ENCODE results near the gene UVRAG.

UVRAG gene

GRCh38 chr11:76026281-76026680 is 211.3 kb downstream of the UVRAG start:
- DNase-seq, result no peak
- Histone ChIP-seq H3K9me2 (replicated peaks; ENCODE audit: insufficient read depth, low read length) (no peaks in the 10 kb centered on the region), H3K4me1 (ENCODE audit: low read length) (peaks cover 50% of the 10 kb centered on the region), H3K4me2 (ENCODE audit: low read depth, low read length) (no peak overlapping the region), H3K79me2 (ENCODE audit: low read length) (no peaks in the 10 kb centered on the region), H3K4me3 (ENCODE audit: low read length) (no peak overlapping the region), H3K27me3 (replicated peaks; ENCODE audit: insufficient read depth, low read length) (no peaks in the 10 kb centered on the region), H3K36me3 (replicated peaks; ENCODE audit: insufficient read depth, low read length) (no peaks in the 10 kb centered on the region), H4K20me1 (ENCODE audit: insufficient read depth, low read length) (no peaks in the 10 kb centered on the region), H3K27ac (ENCODE audit: low read length) (no peak overlapping the region), H2AFZ (ENCODE audit: low read length) (no peak overlapping the region), H3F3A (ENCODE audit: insufficient read depth, low read length) (peaks cover 39% of the 10 kb centered on the region), H3K9me3 (replicated peaks; ENCODE audit: insufficient read depth, low read length) (no peaks in the 10 kb centered on the region), H3K9ac (ENCODE audit: low read length) (no peak overlapping the region)
- TF ChIP-seq EZH2phosphoT487 (IDR thresholded peaks at IDR 0.05; ENCODE audit: low read length) (no peak), CTCF (IDR thresholded peaks at IDR 0.05; ENCODE audit: low read length) (no peak), EZH2 (optimal IDR thresholded peaks at IDR 0.05; ENCODE audit: low read depth, low read length) (no peak)

GRCh38 chr11:76026862-76027261 is 211.9 kb downstream of the UVRAG start:
- Histone ChIP-seq H2AFZ (ENCODE audit: low read length) (no peak overlapping the region), H3K4me3 (ENCODE audit: low read length) (no peak overlapping the region)
- TF ChIP-seq CTCF (IDR thresholded peaks at IDR 0.05; ENCODE audit: low read length) (no peak), EZH2 (optimal IDR thresholded peaks at IDR 0.05; ENCODE audit: low read depth, low read length) (no peak), EZH2phosphoT487 (IDR thresholded peaks at IDR 0.05; ENCODE audit: low read length) (no peak)

GRCh38 chr11:76030286-76030685 is 215.3 kb downstream of the UVRAG start:
- no peak overlapping the region for H2AFZ ChIP-seq (ENCODE audit: low read length)
- peaks cover 39% of the 10 kb centered on the region for H3K4me1 ChIP-seq (ENCODE audit: low read length)
- TF ChIP-seq CTCF (IDR thresholded peaks at IDR 0.05; ENCODE audit: low read length) (no peak), EZH2 (optimal IDR thresholded peaks at IDR 0.05; ENCODE audit: low read depth, low read length) (no peak), EZH2phosphoT487 (IDR thresholded peaks at IDR 0.05; ENCODE audit: low read length) (no peak)
- no peaks in the 10 kb centered on the region for H4K20me1 ChIP-seq (ENCODE audit: insufficient read depth, low read length)
- H3K36me3 ChIP-seq (replicated peaks; ENCODE audit: insufficient read depth, low read length), result no peaks in the 10 kb centered on the region
- H3K4me2 ChIP-seq (ENCODE audit: low read depth, low read length), result no peak overlapping the region
- no peak overlapping the region for H3K9ac ChIP-seq (ENCODE audit: low read length)
- H3K9me3 ChIP-seq (replicated peaks; ENCODE audit: insufficient read depth, low read length), result no peaks in the 10 kb centered on the region
- no peak overlapping the region for H3K27ac ChIP-seq (ENCODE audit: low read length)
- H3K27me3 ChIP-seq (replicated peaks; ENCODE audit: insufficient read depth, low read length), result no peaks in the 10 kb centered on the region
- H3K79me2 ChIP-seq (ENCODE audit: low read length), result no peaks in the 10 kb centered on the region
- H3K4me3 ChIP-seq (ENCODE audit: low read length), result no peak overlapping the region
- peaks cover 16% of the 10 kb centered on the region for H3F3A ChIP-seq (ENCODE audit: insufficient read depth, low read length)
- H3K9me2 ChIP-seq (replicated peaks; ENCODE audit: insufficient read depth, low read length), result no peaks in the 10 kb centered on the region
- no peak for DNase-seq

More at GRCh38 chr11:76026862-76027261, 211.9 kb downstream of the UVRAG start:
- Histone ChIP-seq H3K4me1 (ENCODE audit: low read length) (peaks cover 50% of the 10 kb centered on the region), H3K36me3 (replicated peaks; ENCODE audit: insufficient read depth, low read length) (no peaks in the 10 kb centered on the region), H3K9me2 (replicated peaks; ENCODE audit: insufficient read depth, low read length) (no peaks in the 10 kb centered on the region), H3K79me2 (ENCODE audit: low read length) (no peaks in the 10 kb centered on the region), H3K4me2 (ENCODE audit: low read depth, low read length) (no peak overlapping the region), H3F3A (ENCODE audit: insufficient read depth, low read length) (peaks cover 39% of the 10 kb centered on the region), H3K9me3 (replicated peaks; ENCODE audit: insufficient read depth, low read length) (no peaks in the 10 kb centered on the region), H4K20me1 (ENCODE audit: insufficient read depth, low read length) (no peaks in the 10 kb centered on the region), H3K27ac (ENCODE audit: low read length) (no peak overlapping the region), H3K27me3 (replicated peaks; ENCODE audit: insufficient read depth, low read length) (no peaks in the 10 kb centered on the region), H3K9ac (ENCODE audit: low read length) (no peak overlapping the region)
- no peak for DNase-seq
